ENCODE data around the gene TOX3.

GRCh38 chr16:52518884-52519283, 28.1 kb downstream of the TOX3 start:
- TF ChIP-seq CTCF (conservative IDR thresholded peaks at IDR 0.05): no peak
- TF ChIP-seq ZFX (IDR thresholded peaks at IDR 0.05): no peak

Measured in C4-2B (cell line).